ENCODE results near the gene PPP1R15B.

- peak; percentile 87 for TF ChIP-seq CTCF (IDR thresholded peaks at IDR 0.05; ENCODE audit: insufficient read depth, low read length)
- TF ChIP-seq SPI1 (IDR thresholded peaks at IDR 0.05; ENCODE audit: borderline replicate concordance, low read depth): no peak
These were observed 34.9 kb upstream of the PPP1R15B start for GRCh38 chr1:204446413-204447111.
